HL-60/S4 treated with retinoic acid at 250 ng/mL for 4 days and 3 days (cell line): ENCODE measurements around the gene PADI2.

Experiments
- in situ Hi-C: fragments of 300-500 bp; cut with MboI; formaldehyde crosslinking; loops from 2 replicates; pipeline ENCODE4 v1.7.0; 2022; ENCODE audit warnings: low sequenced_read_pairs

The PADI2 gene

DNA sequence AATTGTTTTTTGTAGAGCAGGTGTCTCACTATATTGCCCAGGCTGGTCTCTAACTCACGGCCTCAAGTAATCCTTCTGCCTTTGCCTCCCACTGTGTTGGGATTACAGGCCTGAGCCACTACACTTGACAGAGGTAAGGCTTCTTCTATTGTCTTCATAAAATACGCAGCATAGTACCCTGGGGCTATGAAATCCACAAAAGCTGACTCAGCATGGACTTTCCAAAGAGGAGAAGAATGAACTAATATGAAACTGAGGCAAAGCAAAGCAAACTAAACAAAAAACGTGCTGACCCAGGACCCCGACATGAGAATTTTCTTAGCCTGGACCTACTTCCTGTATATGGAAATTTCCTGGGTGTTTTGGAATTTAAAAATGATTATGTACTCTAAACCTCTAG, 89.0 kb downstream of the PADI2 start:
- in situ Hi-C loops: loop anchor here (25.0 kb wide), 1 partner anchor 418 kb away; the partner anchor contains the start of gene NBPF1

DNA sequence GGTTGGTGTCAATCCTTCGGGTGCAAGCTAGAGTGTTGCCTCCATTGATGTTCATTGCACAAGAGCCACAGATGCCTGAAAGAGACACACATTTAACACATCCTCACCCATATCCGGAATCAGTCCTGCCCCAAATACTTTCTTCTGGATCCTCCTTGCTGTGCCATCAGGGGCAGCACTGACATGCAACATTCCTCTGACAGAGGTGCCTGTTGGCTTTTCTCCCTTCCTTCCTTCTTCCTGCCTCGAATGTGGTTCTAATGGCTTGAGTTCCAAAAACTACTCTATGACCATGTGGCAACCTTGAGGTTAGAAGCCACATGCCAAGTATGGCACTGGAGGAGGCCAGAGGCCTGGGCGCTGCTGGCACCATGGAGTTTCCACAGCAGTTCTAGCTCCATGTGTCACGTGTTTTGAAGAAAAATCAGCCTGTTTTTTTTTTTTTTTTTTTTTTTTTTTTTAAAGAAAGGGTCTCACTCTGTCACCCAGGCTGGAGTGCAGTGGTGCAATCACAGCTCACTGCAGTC, 90.5 kb downstream of the PADI2 start:
- in situ Hi-C loops: loop anchor here (25.0 kb wide), 1 partner anchor 416 kb away; the partner anchor contains the start of gene NBPF1

GRCh38 chr1:17027900-17028299, 91.4 kb downstream of the PADI2 start:
- in situ Hi-C loops: loop anchor here (25.0 kb wide), 1 partner anchor 416 kb away; the partner anchor contains the start of gene NBPF1

DNA sequence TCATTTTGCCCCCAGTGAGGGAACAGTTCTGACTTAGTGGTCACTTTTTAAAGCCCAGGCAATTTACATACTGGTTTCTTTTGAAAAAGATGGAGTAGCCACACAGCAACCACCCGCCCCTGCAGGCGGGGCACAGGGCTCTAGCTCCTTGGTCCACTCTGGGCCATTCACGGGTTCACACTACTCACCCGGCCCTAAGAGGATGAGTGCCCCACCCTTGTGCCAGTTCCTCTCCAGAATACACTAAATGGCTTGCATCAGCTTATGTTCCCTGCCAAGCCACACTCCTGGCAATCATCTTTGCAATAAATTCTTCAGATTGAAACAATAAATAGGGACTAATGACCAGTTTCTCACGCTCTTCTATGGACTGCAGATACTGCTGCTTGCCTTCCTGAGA, 91.8 kb downstream of the PADI2 start:
- in situ Hi-C loops: loop anchor here (25.0 kb wide), 1 partner anchor 415 kb away; the partner anchor contains the start of gene NBPF1

DNA sequence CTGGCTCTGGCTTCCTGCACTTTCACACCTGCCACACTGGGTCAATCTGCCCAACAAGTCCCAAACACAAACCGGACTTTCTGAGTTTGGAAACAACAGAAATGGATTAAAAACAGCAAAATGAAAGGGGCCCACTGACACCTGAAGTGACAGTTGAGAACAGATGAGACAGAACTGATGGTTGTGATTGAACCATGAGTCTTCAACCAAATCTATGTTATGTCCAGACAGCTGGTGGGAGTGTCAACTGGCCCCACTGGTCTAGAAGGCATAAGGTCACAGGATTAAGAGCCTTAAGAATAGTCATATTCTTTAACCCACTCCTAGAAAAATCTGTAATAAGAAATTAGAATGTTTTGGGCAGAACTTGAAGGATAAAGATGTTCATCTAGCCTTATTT, 94.5 kb downstream of the PADI2 start:
- in situ Hi-C loops: loop anchor here (25.0 kb wide), 1 partner anchor 412 kb away; the partner anchor contains the start of gene NBPF1

DNA sequence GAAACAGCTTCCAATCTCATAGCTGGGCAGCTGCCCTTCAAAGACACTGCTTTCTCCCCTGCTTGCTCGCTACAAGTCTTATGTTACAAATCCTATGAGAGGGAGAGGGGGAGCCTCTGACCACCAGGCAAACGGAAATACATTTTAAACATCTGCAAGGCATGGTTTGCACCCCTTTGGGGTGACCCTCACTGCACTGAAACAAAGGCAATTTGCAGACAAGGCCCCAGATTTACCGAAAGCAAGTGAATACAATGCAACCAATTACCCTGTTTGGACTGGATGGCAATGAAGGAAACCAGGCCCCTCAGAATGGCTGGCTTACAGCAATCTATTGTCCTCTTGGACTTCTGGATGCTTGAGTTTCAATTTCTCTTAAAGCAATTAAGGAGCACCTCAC, 95.7 kb downstream of the PADI2 start:
- in situ Hi-C loops: no loop called here

GRCh38 chr1:17023102-17023501, 96.1 kb downstream of the PADI2 start:
- in situ Hi-C loops: no loop called here

DNA sequence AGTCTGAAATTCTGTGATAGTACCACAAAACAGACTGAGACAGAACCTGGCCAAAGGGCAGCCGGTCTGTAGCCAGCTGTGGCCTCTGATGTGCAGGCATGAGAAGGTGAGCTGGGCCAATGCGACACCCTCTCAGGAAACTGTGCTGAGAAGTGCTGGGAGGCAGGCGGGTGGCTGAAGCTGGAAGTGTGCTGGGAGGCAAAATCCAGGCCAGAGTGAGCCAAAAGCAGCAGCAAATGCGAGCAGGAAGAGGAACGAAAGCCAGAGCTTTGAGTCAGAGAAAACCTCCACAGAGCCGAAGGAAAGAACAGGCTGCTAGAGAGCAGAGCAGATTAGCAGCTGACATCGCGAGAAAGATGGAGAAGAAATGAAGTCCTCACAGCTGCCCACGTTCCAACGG, 97.4 kb downstream of the PADI2 start:
- in situ Hi-C loops: no loop called here

DNA sequence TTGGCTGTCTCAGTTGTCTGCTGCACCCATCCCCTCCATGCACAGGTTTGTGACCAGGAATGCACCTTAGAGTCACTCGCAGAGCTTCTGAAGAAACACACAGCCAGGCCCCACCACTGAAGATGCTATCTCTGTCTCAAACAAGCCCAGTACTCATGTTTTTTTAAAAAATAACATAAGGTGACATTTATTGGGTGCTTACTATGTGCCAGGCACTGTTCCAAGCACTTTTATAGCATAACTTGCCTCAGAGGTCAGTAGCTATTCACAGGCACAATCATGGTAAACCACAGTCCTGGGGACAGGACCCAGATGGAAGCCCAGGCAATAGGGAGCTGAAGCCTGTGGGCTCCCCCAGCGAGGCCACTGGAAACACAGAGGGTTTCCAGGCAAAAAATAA, 98.7 kb downstream of the PADI2 start:
- in situ Hi-C loops: no loop called here

GRCh38 chr1:17018849-17019248, 100.4 kb downstream of the PADI2 start:
- in situ Hi-C loops: no loop called here

- in situ Hi-C loops: no loop called here
Measured at GRCh38 chr1:17017435-17017834, 101.8 kb downstream of the PADI2 start.
